Glutamatergic neuron (in vitro differentiated cells): ENCODE measurements around the gene GABRR2. TPM values are rescaled to one million over a fixed set of nuclear protein-coding genes. Genes with fewer than 3 reads are reported as not detected.

Experiments
- DNase-seq: peaks from one replicate; pipeline ENCODE4 v3.0.0; 2022
- H3K27ac Mint-ChIP-seq: one replicate; pipeline ENCODE4 v1.8.0; 2020; ENCODE audit warnings: mild to moderate bottlenecking, mixed read lengths, inconsistent platforms; ENCODE audit not compliant: unreplicated experiment
- H3K27me3 Mint-ChIP-seq: one replicate; pipeline ENCODE4 v1.8.0; 2020; ENCODE audit warnings: mild to moderate bottlenecking, moderate library complexity, mixed read lengths, inconsistent platforms; ENCODE audit not compliant: unreplicated experiment
- H3K36me3 Mint-ChIP-seq: one replicate; pipeline ENCODE4 v1.8.0; 2020; ENCODE audit warnings: mild to moderate bottlenecking, mixed read lengths, inconsistent platforms; ENCODE audit not compliant: unreplicated experiment
- H3K4me1 Mint-ChIP-seq: one replicate; pipeline ENCODE4 v1.8.0; 2020; ENCODE audit warnings: mild to moderate bottlenecking, low read depth, mixed read lengths, inconsistent platforms; ENCODE audit not compliant: unreplicated experiment
- H3K4me3 Mint-ChIP-seq: one replicate; pipeline ENCODE4 v1.8.0; 2020; ENCODE audit warnings: mild to moderate bottlenecking, mixed read lengths, inconsistent platforms; ENCODE audit not compliant: unreplicated experiment
- H3K9me3 Mint-ChIP-seq: one replicate; pipeline ENCODE4 v1.8.0; 2020; ENCODE audit warnings: mild to moderate bottlenecking, moderate library complexity, mixed read lengths, inconsistent platforms; ENCODE audit not compliant: unreplicated experiment
- CTCF ChIP-seq: fragments of 200-600 bp; sonication (generic); IDR thresholded peaks from one replicate; pipeline ENCODE4 v1.5.0; 2021; ENCODE audit not compliant: partially characterized antibody, unreplicated experiment
- total RNA-seq: library from RNA; stranded (reverse); fragmentation: NEBNext Ultra II Directional; extraction: Animal tissue kit (Norgen Biotek cat#: 25700); gene quantifications from one replicate; pipeline ENCODE4 v1.2.1, GENCODE V29; 2021; ENCODE audit not compliant: unreplicated experiment

The GABRR2 gene
- total RNA-seq, 1 donor from 2014 or later = 0.49 TPM

- H3K4me1 Mint-ChIP-seq = peaks cover 16% of the 10 kb centered on the region
- no peaks in the 10 kb centered on the region for H3K27me3 Mint-ChIP-seq
- no peak for DNase-seq
- H3K4me3 Mint-ChIP-seq = no peak overlapping the region
- peaks cover 5% of the 10 kb centered on the region for H3K9me3 Mint-ChIP-seq
- H3K27ac Mint-ChIP-seq = no peak overlapping the region
- no peak for TF ChIP-seq CTCF
- H3K36me3 Mint-ChIP-seq = peaks cover 4% of the 10 kb centered on the region
Measured at GRCh38 chr6:89289710-89290109, 25.4 kb downstream of the GABRR2 start.

- H3K4me3 Mint-ChIP-seq = no peak overlapping the region
- H3K4me1 Mint-ChIP-seq = peaks cover 16% of the 10 kb centered on the region
- peaks cover 4% of the 10 kb centered on the region for H3K36me3 Mint-ChIP-seq
- H3K9me3 Mint-ChIP-seq = peaks cover 3% of the 10 kb centered on the region
- DNase-seq = no peak
- TF ChIP-seq CTCF = no peak
- no peaks in the 10 kb centered on the region for H3K27me3 Mint-ChIP-seq
- H3K27ac Mint-ChIP-seq = no peak overlapping the region
Measured at GRCh38 chr6:89287351-89288028, 27.6 kb downstream of the GABRR2 start.

- Mint-ChIP-seq H3K4me1 (peaks cover 20% of the 10 kb centered on the region), H3K27ac (no peak overlapping the region), H3K27me3 (no peaks in the 10 kb centered on the region), H3K9me3 (peaks cover 3% of the 10 kb centered on the region), H3K4me3 (no peak overlapping the region), H3K36me3 (peaks cover 4% of the 10 kb centered on the region)
- no peak for DNase-seq
- no peak for TF ChIP-seq CTCF
Measured at GRCh38 chr6:89286516-89286915, 28.6 kb downstream of the GABRR2 start.

GRCh38 chr6:89284963-89285735 is 29.9 kb downstream of the GABRR2 start:
- H3K27ac Mint-ChIP-seq = no peak overlapping the region
- DNase-seq = no peak
- TF ChIP-seq CTCF = no peak
- peaks cover 13% of the 10 kb centered on the region for H3K4me1 Mint-ChIP-seq
- H3K27me3 Mint-ChIP-seq = no peaks in the 10 kb centered on the region
- no peaks in the 10 kb centered on the region for H3K36me3 Mint-ChIP-seq
- H3K4me3 Mint-ChIP-seq = no peak overlapping the region
- peaks cover 3% of the 10 kb centered on the region for H3K9me3 Mint-ChIP-seq

- Mint-ChIP-seq H3K4me3 (no peak overlapping the region), H3K27ac (no peak overlapping the region), H3K4me1 (peaks cover 11% of the 10 kb centered on the region)
Measured at GRCh38 chr6:89284081-89284480, 31.0 kb downstream of the GABRR2 start.

More at GRCh38 chr6:89284081-89284480, 31.0 kb downstream of the GABRR2 start:
- no peak for DNase-seq
- TF ChIP-seq CTCF = no peak
- peaks cover 3% of the 10 kb centered on the region for H3K9me3 Mint-ChIP-seq
- H3K27me3 Mint-ChIP-seq = no peaks in the 10 kb centered on the region
- no peaks in the 10 kb centered on the region for H3K36me3 Mint-ChIP-seq
